SU-DHL-6 (cell line): ENCODE measurements around the gene EGFL7.

Experiments used
- H2AFZ ChIP-seq: fragments of 200-600 bp; sonication (generic); 2 replicates; pipeline ENCODE4 v1.6.1; 2014; ENCODE audit warnings: low read depth, mild to moderate bottlenecking, moderate library complexity, mixed read lengths, antibody characterized with exemption, low read length; ENCODE audit not compliant: severe bottlenecking
- H3F3A ChIP-seq: fragments of 200-600 bp; shearing (Covaris generic); 2 replicates; pipeline ENCODE4 v1.6.0; 2016; ENCODE audit warnings: antibody characterized with exemption, mild to moderate bottlenecking; ENCODE audit not compliant: insufficient read depth
- H3K27ac ChIP-seq: fragments of 200-600 bp; sonication (generic); 2 replicates; pipeline ENCODE4 v1.5.1; 2016; ENCODE audit warnings: low read depth, mild to moderate bottlenecking, low read length, moderate library complexity, mixed read lengths
- H3K27me3 ChIP-seq: fragments of 200-600 bp; sonication (generic), shearing (Covaris generic); 2 replicates; pipeline ENCODE4 v1.6.0; 2014; ENCODE audit warnings: mild to moderate bottlenecking, low read length
- H3K36me3 ChIP-seq: fragments of 200-600 bp; sonication (generic); 2 replicates; pipeline ENCODE4 v1.6.1; 2014; ENCODE audit warnings: mild to moderate bottlenecking, low read length, mixed read lengths
- H3K4me2 ChIP-seq: fragments of 300-600, 200-600 bp; shearing (Covaris generic), sonication (generic); 2 replicates; pipeline ENCODE4 v1.6.0; 2014; ENCODE audit warnings: low read length, low read depth, mild to moderate bottlenecking; ENCODE audit not compliant: poor library complexity, severe bottlenecking
- H3K4me3 ChIP-seq: fragments of 200-600 bp; sonication (generic); 2 replicates; pipeline ENCODE4 v1.5.1; 2014; ENCODE audit warnings: antibody characterized with exemption, low read length, mild to moderate bottlenecking, mixed read lengths; ENCODE audit not compliant: insufficient read depth, poor library complexity, severe bottlenecking
- H3K79me2 ChIP-seq: fragments of 200-600 bp; sonication (generic); 2 replicates; pipeline ENCODE4 v1.6.1; 2014; ENCODE audit warnings: mild to moderate bottlenecking, low read length, moderate library complexity; ENCODE audit not compliant: insufficient read depth
- H3K9ac ChIP-seq: fragments of 200-600 bp; sonication (generic); 2 replicates; pipeline ENCODE4 v1.7.0; 2014; ENCODE audit warnings: mild to moderate bottlenecking, low read length
- H3K9me2 ChIP-seq: fragments of 200-600 bp; sonication (generic); replicated peaks from 2 replicates; pipeline ENCODE4 v1.6.1; 2014; ENCODE audit warnings: low read length; ENCODE audit not compliant: insufficient read depth
- H3K9me3 ChIP-seq: fragments of 200-600 bp; sonication (generic); 2 replicates; pipeline ENCODE4 v1.6.1; 2014; ENCODE audit warnings: low read length, mixed read lengths; ENCODE audit not compliant: insufficient read depth
- H4K20me1 ChIP-seq: fragments of 200-600 bp; sonication (generic); 2 replicates; pipeline ENCODE4 v1.6.1; 2014; ENCODE audit warnings: low read depth, mild to moderate bottlenecking, antibody characterized with exemption, low read length, moderate library complexity, mixed read lengths
- CTCF ChIP-seq: fragments of 200-600 bp; sonication (generic); IDR thresholded peaks from one replicate; pipeline ENCODE4 v1.5.1; 2017; ENCODE audit warnings: antibody characterized with exemption, mild to moderate bottlenecking, low read length, moderate library complexity; ENCODE audit not compliant: insufficient read depth, poor library complexity, severe bottlenecking
- EZH2phosphoT487 ChIP-seq: fragments of 200-600 bp; sonication (generic), shearing (Covaris generic); conservative IDR thresholded peaks from 2 replicates; pipeline ENCODE4 v1.6.1; 2018; ENCODE audit warnings: mild to moderate bottlenecking, antibody characterized with exemption, low read length, moderate library complexity, mixed read lengths

Gene EGFL7

GRCh38 chr9:136695435-136695895 is 32.7 kb downstream of the EGFL7 start:
- Histone ChIP-seq H3K9me3 (no peaks in the 10 kb centered on the region), H3K4me3 (no peak overlapping the region), H3K36me3 (no peaks in the 10 kb centered on the region), H2AFZ (no peak overlapping the region), H3K4me2 (no peak overlapping the region), H3F3A (no peaks in the 10 kb centered on the region), H3K27ac (no peak overlapping the region), H3K79me2 (no peaks in the 10 kb centered on the region), H3K27me3 (no peaks in the 10 kb centered on the region), H3K9me2 (no peaks in the 10 kb centered on the region), H4K20me1 (no peaks in the 10 kb centered on the region), H3K9ac (no peak overlapping the region)
- TF ChIP-seq CTCF (no peak), EZH2phosphoT487 (no peak)

DNA sequence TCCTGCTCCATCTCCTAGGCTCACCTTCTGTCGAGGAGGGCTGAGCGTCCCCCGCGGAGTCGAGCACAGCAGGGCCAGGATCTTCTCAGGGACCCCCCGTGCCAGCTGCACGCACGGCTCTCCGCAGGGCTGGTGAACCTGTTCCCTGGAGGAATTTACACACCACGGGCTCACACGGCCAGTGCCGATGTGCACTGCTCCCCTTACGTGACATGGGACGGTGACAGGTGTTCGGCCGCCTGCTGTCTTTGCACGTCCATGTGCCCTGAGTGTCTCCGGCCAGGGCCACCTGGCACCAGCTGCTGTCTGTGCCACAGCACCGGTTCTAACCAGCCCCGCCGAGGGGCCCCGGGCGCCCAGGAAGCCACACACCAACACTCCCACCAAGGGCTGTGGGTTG is 33.2 kb downstream of the EGFL7 start:
- no peaks in the 10 kb centered on the region for H3K9me2 ChIP-seq
- no peak overlapping the region for H2AFZ ChIP-seq
- no peaks in the 10 kb centered on the region for H3K9me3 ChIP-seq
- H3K4me3 ChIP-seq: no peak overlapping the region
- H3K79me2 ChIP-seq: no peaks in the 10 kb centered on the region
- no peaks in the 10 kb centered on the region for H4K20me1 ChIP-seq
- no peaks in the 10 kb centered on the region for H3F3A ChIP-seq
- no peaks in the 10 kb centered on the region for H3K27me3 ChIP-seq
- H3K9ac ChIP-seq: no peak overlapping the region
- H3K36me3 ChIP-seq: no peaks in the 10 kb centered on the region
- TF ChIP-seq EZH2phosphoT487 (no peak), CTCF (no peak)
- no peak overlapping the region for H3K4me2 ChIP-seq
- H3K27ac ChIP-seq: no peak overlapping the region

DNA sequence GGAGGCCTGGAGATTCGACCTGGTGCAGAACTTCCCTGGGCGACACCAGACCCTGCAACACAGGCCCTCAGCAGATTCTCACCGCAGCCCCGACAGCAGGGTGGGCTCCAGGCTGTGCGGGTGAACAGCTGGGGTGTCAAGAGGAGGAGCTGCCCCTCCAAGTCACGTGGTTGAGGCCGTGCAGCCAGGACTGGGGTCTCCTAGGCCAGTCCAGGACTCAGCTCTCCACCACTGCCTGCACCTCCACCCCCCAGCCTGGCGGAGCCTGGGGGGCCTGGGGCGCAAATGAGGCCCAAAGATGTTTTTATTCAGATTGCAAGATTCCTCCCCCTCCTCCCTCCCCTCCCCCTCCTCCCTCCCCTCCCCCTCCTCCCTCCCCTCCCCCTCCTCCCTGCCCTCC is 33.8 kb downstream of the EGFL7 start:
- H3K27me3 ChIP-seq: no peaks in the 10 kb centered on the region
- TF ChIP-seq EZH2phosphoT487 (no peak), CTCF (no peak)
- no peaks in the 10 kb centered on the region for H3F3A ChIP-seq
- H3K9me2 ChIP-seq: no peaks in the 10 kb centered on the region
- no peak overlapping the region for H2AFZ ChIP-seq
- no peak overlapping the region for H3K4me3 ChIP-seq
- no peak overlapping the region for H3K4me2 ChIP-seq
- H3K9me3 ChIP-seq: no peaks in the 10 kb centered on the region
- H3K79me2 ChIP-seq: no peaks in the 10 kb centered on the region
- no peaks in the 10 kb centered on the region for H4K20me1 ChIP-seq
- no peaks in the 10 kb centered on the region for H3K36me3 ChIP-seq
- no peak overlapping the region for H3K9ac ChIP-seq
- no peak overlapping the region for H3K27ac ChIP-seq
